K562 (cell line): ENCODE measurements around the gene MGRN1. TPM values are rescaled to one million over a fixed set of nuclear protein-coding genes. Genes with fewer than 3 reads are reported as not detected.

Experiments
- ESRRB ChIP-seq: fragments of 250-450 bp; sonication (Bioruptor Pico); IDR thresholded peaks from 2 replicates; pipeline ENCODE4 v1.5.0; 2020; ENCODE audit warnings: mild to moderate bottlenecking, moderate library complexity, borderline replicate concordance
- HNRNPUL1 ChIP-seq: fragments of 200-400 bp; formaldehyde crosslinking; IDR thresholded peaks from 2 replicates; pipeline ENCODE4 v1.6.1; 2017; ENCODE audit warnings: low read length
- KAT8 ChIP-seq: fragments of 450-650 bp; IDR thresholded peaks from 2 replicates; pipeline ENCODE4 v1.6.1; 2016; ENCODE audit warnings: low read depth, mild to moderate bottlenecking
- KLF13 ChIP-seq: fragments of 450-650 bp; IDR thresholded peaks from 2 replicates; pipeline ENCODE4 v1.6.1; 2016; ENCODE audit warnings: missing genetic modification characterization, low read depth, mild to moderate bottlenecking, missing compliant biosample characterization, moderate library complexity, borderline replicate concordance
- MXI1 ChIP-seq: IDR thresholded peaks from 2 replicates; pipeline ENCODE4 v1.6.1; 2011; ENCODE audit warnings: low read depth, mild to moderate bottlenecking, improper control_type of control experiment, low read length
- RFX1 ChIP-seq: fragments of 450-650 bp; IDR thresholded peaks from 2 replicates; pipeline ENCODE4 v1.6.1; 2016; ENCODE audit warnings: mild to moderate bottlenecking, moderate library complexity
- RFX7 ChIP-seq: fragments of 250-450 bp; sonication (Bioruptor Pico); IDR thresholded peaks from 2 replicates; pipeline ENCODE4 v1.5.1; 2021; ENCODE audit warnings: mild to moderate bottlenecking
- RHOXF2B ChIP-seq: fragments of 250-450 bp; sonication (Bioruptor Pico); conservative IDR thresholded peaks from 2 replicates; pipeline ENCODE4 v1.5.1; 2021
- RNF219 ChIP-seq: fragments of 250-450 bp; sonication (Bioruptor Pico); IDR thresholded peaks from 2 replicates; pipeline ENCODE4 v1.5.0; 2022; ENCODE audit warnings: mild to moderate bottlenecking
- TBL1XR1 ChIP-seq, 2 experiments: IDR thresholded peaks; 2 replicates each; pipeline ENCODE4 v1.6.1; 2012; ENCODE audit warnings: improper control_type of control experiment in 2 of 2, low read length in 2 of 2, mild to moderate bottlenecking in 1 of 2
- TEAD4 ChIP-seq, 2 experiments: sonication (generic) in 1 of 2; formaldehyde crosslinking in 1 of 2; IDR thresholded peaks; 2 replicates each; pipeline versions ENCODE4 v1.6.1 to v1.8.0; 2012 to 2022; ENCODE audit warnings: borderline replicate concordance in 1 of 2, inconsistent platforms in 1 of 2, low read length in 1 of 2, mild to moderate bottlenecking in 1 of 2, missing genetic modification reagents in 1 of 2
- TRIM24 ChIP-seq, 2 experiments: fragments of 450-650 bp; IDR thresholded peaks; 2 replicates each; pipeline ENCODE4 v1.6.1; 2016
- ZBTB7A ChIP-seq: IDR thresholded peaks from 2 replicates; pipeline ENCODE4 v1.6.1; 2011; ENCODE audit warnings: low read depth, mild to moderate bottlenecking, low read length, moderate library complexity, borderline replicate concordance; ENCODE audit not compliant: control insufficient read depth
- ZNF146 ChIP-seq: IDR thresholded peaks from one replicate; pipeline ENCODE4 v1.6.1; 2018; ENCODE audit warnings: missing compliant biosample characterization; ENCODE audit not compliant: unreplicated experiment
- ZNF280A ChIP-seq: fragments of 450-650 bp; IDR thresholded peaks from 2 replicates; pipeline ENCODE4 v1.6.1; 2018; ENCODE audit warnings: mild to moderate bottlenecking, low read depth; ENCODE audit not compliant: partially characterized antibody
- ZNF507 ChIP-seq: conservative IDR thresholded peaks from 2 replicates; pipeline ENCODE4 v1.6.1; 2017; ENCODE audit warnings: missing genetic modification characterization, missing compliant biosample characterization
- polyA plus RNA-seq, 8 experiments: library from polyadenylated mRNA; depleted of rRNA in 4 of 8; stranded (reverse) in 5 of 8; unstranded in 3 of 8; fragments of >200 nt; fragmentation: Nextera tagmentation in 2 of 8; fragmentation: Illumina TruSeq in 1 of 8; extraction: Ambion mirVana in 2 of 8; extraction: Trizol in 1 of 8; gene quantifications; 2 replicates each; pipeline versions ENCODE4 v1.2.1 to v1.2.3, GENCODE V29; 2011 to 2014; ENCODE audit warnings: inconsistent platforms in 1 of 8, missing spikeins in 1 of 8
- total RNA-seq, 7 experiments: library from RNA; depleted of rRNA in 6 of 7; stranded (reverse); fragments of >200 nt in 6 of 7; fragmentation: Illumina TruSeq in 2 of 7; extraction: Trizol in 2 of 7; gene quantifications; 2 replicates each; pipeline versions ENCODE4 v1.2.1 to v1.2.3, GENCODE V29; 2011 to 2021; ENCODE audit warnings: low replicate concordance in 1 of 7
- TF ChIP-seq, protein P1 (sequence below): fragments of 250-450 bp; sonication (Bioruptor Pico); IDR thresholded peaks from 2 replicates; pipeline ENCODE4 v1.4.0; 2020
- TF ChIP-seq, protein P2 (sequence below): sonication (generic); formaldehyde crosslinking; IDR thresholded peaks from 2 replicates; pipeline ENCODE4 v1.9.0; 2022; ENCODE audit warnings: mild to moderate bottlenecking, missing genetic modification reagents

The MGRN1 gene
- total and polyA plus RNA-seq, 9 of the 15 experiments (the other 6 are each of a cell fraction or from before 2014, with no cell fraction given): 0.15 to 37.9 (median 6.0) TPM

DNA sequence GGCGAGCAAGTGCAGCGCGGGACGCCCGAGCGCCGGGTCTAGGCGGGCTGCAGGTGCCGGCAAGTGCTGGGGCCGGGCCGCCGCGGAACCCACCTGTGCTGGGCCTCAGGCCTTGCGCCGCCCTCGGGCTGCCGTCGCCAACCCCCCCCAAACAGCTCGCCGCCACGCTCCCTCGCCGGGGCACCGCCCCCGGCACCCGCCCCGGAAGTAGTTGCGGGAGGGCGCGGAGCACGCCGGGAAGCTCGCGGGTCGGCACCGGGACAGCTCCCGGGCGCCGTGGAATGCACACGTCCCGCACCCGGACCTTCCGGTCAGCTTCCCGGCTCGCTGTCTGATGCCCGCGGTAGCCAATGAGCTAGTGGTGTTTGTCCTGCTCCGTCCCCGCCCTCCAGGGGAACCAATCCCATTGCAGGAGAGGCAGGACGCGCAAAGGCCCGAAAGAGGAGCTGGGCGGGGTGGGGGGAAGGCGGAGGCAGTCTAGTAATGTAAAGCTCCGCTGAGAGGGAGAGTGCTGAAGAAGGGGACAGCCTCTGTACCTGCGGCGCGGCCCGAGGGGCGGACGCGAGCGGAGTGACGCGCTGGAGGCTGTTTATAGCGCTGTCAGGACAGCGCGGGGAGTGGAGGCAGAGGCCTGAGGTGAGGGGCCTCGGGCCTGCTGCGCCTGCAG lies 109.6 kb downstream of the MGRN1 start, which contains the start of the genes ANKS3 and DNAAF8 (continued):
- TF ChIP-seq, protein P1, sequence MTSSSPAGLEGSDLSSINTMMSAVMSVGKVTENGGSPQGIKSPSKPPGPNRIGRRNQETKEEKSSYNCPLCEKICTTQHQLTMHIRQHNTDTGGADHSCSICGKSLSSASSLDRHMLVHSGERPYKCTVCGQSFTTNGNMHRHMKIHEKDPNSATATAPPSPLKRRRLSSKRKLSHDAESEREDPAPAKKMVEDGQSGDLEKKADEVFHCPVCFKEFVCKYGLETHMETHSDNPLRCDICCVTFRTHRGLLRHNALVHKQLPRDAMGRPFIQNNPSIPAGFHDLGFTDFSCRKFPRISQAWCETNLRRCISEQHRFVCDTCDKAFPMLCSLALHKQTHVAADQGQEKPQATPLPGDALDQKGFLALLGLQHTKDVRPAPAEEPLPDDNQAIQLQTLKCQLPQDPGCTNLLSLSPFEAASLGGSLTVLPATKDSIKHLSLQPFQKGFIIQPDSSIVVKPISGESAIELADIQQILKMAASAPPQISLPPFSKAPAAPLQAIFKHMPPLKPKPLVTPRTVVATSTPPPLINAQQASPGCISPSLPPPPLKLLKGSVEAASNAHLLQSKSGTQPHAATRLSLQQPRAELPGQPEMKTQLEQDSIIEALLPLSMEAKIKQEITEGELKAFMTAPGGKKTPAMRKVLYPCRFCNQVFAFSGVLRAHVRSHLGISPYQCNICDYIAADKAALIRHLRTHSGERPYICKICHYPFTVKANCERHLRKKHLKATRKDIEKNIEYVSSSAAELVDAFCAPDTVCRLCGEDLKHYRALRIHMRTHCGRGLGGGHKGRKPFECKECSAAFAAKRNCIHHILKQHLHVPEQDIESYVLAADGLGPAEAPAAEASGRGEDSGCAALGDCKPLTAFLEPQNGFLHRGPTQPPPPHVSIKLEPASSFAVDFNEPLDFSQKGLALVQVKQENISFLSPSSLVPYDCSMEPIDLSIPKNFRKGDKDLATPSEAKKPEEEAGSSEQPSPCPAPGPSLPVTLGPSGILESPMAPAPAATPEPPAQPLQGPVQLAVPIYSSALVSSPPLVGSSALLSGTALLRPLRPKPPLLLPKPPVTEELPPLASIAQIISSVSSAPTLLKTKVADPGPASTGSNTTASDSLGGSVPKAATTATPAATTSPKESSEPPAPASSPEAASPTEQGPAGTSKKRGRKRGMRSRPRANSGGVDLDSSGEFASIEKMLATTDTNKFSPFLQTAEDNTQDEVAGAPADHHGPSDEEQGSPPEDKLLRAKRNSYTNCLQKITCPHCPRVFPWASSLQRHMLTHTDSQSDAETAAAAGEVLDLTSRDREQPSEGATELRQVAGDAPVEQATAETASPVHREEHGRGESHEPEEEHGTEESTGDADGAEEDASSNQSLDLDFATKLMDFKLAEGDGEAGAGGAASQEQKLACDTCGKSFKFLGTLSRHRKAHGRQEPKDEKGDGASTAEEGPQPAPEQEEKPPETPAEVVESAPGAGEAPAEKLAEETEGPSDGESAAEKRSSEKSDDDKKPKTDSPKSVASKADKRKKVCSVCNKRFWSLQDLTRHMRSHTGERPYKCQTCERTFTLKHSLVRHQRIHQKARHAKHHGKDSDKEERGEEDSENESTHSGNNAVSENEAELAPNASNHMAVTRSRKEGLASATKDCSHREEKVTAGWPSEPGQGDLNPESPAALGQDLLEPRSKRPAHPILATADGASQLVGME (CRISPR knock-in tag): no peak
- TF ChIP-seq ZNF280A (no peak), RFX7 (no peak), HNRNPUL1 (no peak), TRIM24 (IDR thresholded peaks at IDR 0.05) (no peak), ESRRB (no peak), TEAD4 (IDR thresholded peaks at IDR 0.05; ENCODE audit: low read length) (peak; percentile 64), TEAD4 (CRISPR knock-in tag; IDR thresholded peaks at IDR 0.05; ENCODE audit: borderline replicate concordance) (no peak), RHOXF2B (CRISPR knock-in tag) (no peak), MXI1 (peak; percentile 82), RFX1 (no peak), ZNF507 (tag) (no peak), KAT8 (no peak), ZNF146 (CRISPR knock-in tag) (no peak), KLF13 (tag) (peak; percentile 95), RNF219 (CRISPR knock-in tag) (no peak), TBL1XR1 (IDR thresholded peaks at IDR 0.05; ENCODE audit: low read length in 2 of 2) (no peak), ZBTB7A (0 out of 2 replicates have a peak, but pooled peaks have one; percentile 44)
- TF ChIP-seq, protein P2, sequence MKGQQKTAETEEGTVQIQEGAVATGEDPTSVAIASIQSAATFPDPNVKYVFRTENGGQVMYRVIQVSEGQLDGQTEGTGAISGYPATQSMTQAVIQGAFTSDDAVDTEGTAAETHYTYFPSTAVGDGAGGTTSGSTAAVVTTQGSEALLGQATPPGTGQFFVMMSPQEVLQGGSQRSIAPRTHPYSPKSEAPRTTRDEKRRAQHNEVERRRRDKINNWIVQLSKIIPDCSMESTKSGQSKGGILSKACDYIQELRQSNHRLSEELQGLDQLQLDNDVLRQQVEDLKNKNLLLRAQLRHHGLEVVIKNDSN (CRISPR knock-in tag): no peak
